Activated T-helper 17 cell treated with anti-CD3 and anti-CD28 coated beads, Interleukin-2, amount 50 U/mL, for 72 hours (primary cell): Measurements from ENCODE around the gene ZNF888. TPM values are rescaled to one million over a fixed set of nuclear protein-coding genes. Genes with fewer than 3 reads are reported as not detected.
"Not testable (repeated sequence)": the region's sequence is repeated elsewhere in the genome, so short reads cannot be mapped to it uniquely, and the experiment has no call there.

Experiments
- ATAC-seq: fragments of 150-1000 bp; cut with Tn5 transposase; replicated peaks from 2 replicates; pipeline ENCODE4 v1.10.0; 2021; ENCODE audit warnings: mild to moderate bottlenecking, moderate library complexity
- H3K27ac Mint-ChIP-seq: one replicate; pipeline ENCODE4 v1.8.0; 2022; ENCODE audit warnings: mixed read lengths
- H3K27me3 Mint-ChIP-seq: one replicate; pipeline ENCODE4 v1.8.0; 2022; ENCODE audit warnings: mixed read lengths
- H3K36me3 Mint-ChIP-seq: one replicate; pipeline ENCODE4 v1.8.0; 2022; ENCODE audit warnings: low read depth, mild to moderate bottlenecking, mixed read lengths
- H3K4me1 Mint-ChIP-seq: one replicate; pipeline ENCODE4 v1.8.0; 2022; ENCODE audit warnings: mixed read lengths
- H3K4me3 Mint-ChIP-seq: one replicate; pipeline ENCODE4 v1.8.0; 2022; ENCODE audit warnings: mild to moderate bottlenecking, mixed read lengths
- H3K9me3 Mint-ChIP-seq: one replicate; pipeline ENCODE4 v1.8.0; 2022; ENCODE audit warnings: mixed read lengths
- total RNA-seq, 2 donors: library from RNA; stranded (reverse); gene quantifications; one replicate each; pipeline ENCODE4 v1.2.3, GENCODE V29; 2022

The ZNF888 gene
- total RNA-seq, 2 donors from 2014 or later = 3.3 to 8.0 TPM

DNA sequence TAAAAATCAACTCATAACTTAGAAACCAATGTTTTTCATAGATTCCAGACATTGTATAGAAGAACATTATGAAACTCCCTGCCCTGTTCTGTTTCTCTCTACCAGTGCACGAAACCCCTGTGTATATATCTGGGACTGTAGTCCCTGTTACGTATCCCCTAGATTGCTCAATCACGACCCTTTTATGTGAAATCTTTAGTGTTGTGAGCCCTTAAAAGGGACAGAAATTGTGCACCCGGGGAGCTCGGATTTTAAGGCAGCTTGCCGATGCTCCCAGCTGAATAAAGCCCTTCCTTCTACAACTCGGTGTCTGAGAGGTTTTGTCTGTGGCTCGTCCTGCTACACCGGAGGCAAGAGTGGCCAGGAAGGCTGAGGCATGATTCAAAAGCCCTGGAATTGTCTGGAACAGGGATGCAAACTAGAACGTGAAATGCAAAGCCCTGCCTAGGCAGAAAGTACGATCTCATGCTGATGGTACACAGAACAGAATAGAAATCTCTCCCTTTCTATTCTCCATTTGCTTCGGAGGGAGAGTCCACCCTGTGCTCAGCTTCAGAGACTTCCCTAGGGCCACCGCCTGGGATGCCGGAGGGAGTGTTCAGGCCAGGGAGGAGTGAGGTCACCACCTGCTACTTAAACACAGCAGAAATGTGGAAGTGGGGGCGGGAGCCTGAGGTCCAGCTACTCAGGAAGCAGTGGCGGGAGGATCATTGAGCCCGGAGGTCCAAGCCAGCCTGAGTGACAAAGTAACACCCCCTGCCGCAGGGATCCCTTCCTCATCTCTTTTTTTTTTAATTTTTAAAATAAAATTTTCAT is 758 bp upstream of the ZNF888 start:
- ATAC-seq = no peak
- H3K9me3 Mint-ChIP-seq = no peaks in the 10 kb centered on the region
- peaks cover 11% of the 10 kb centered on the region for H3K4me1 Mint-ChIP-seq
- no peak overlapping the region for H3K27ac Mint-ChIP-seq
- no peaks in the 10 kb centered on the region for H3K27me3 Mint-ChIP-seq
- peaks cover 27% of the 10 kb centered on the region for H3K36me3 Mint-ChIP-seq
- peak overlapping the region; percentile 73 for H3K4me3 Mint-ChIP-seq

DNA sequence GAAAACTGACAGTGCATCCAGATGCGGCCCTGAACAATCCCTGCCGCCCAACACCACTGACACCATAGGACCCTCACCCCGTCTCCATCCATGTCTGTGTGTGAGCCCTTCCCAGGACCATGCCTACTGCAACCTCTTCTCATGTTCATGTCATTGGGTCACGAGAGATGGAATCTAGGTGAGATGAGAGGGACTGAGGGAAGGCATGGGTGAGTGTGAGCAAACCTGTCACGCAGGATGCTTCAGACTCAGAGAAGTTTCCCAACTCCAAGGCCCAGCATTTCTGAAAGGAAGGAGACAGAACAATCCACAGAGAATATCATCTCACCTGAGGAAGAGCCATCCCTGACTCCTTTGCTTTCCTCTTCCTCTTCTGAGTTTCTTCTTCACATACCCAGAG is 5.7 kb downstream of the ZNF888 start:
- Mint-ChIP-seq H3K4me1 (peaks cover 10% of the 10 kb centered on the region), H3K36me3 (peaks cover 64% of the 10 kb centered on the region), H3K9me3 (no peaks in the 10 kb centered on the region), H3K27ac (no peak overlapping the region), H3K4me3 (no peak overlapping the region), H3K27me3 (no peaks in the 10 kb centered on the region)
- no peak for ATAC-seq

DNA sequence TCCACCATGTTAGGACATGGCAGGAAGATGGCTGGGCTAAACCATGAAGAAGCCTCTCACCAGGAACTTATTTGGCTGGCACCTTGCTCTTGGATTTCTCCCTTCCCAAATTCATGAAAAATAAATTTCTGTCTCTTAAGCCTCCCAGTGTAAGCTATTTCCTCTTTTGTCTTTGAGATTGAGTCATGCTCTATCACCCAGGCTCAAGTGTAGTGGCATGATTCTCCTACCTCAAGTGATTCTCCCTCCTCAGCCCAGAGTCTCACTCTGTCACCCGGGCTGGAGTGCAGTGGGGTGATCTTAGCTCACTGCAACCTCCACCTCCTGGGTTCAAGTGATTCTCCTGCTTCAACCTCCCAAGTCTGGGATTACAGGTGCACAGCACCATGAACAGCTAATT is 12.6 kb downstream of the ZNF888 start:
- H3K9me3 Mint-ChIP-seq = peaks cover 26% of the 10 kb centered on the region

DNA sequence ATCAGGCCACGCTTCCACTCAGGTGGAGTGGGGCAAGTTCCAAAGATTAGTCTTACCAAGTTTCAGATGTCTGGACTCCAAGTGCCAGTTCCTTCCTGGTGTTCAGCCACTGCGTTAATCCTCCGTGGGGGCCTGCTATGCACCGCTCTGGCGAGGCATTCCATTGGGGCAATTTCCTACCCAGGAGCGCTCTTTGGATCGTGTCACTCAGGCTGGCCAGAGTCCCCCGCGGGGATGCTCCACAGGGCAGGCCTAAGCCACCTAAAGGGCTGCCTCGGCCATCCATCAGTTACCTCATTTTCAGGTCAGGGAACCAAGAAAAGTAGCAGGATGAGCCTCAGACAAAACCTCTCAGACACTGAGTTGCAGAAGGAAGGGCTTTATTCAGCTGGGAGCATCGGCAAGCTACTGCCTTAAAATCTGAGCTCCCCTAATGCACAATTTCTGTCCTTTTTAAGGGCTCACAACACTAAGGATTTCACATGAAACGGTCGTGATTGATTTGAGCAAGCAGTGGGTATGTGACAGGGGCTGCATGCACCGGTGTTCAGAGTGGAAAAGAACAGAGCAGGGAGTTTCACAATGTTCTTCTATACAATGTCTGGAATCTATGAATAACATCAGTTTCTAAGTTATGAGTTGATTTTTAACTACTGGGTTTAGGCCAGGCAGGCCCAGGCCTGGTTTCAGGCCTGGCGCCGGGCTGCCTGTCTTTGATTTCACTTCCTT is 19.0 kb downstream of the ZNF888 start:
- Mint-ChIP-seq H3K9me3 (peaks cover 23% of the 10 kb centered on the region), H3K36me3 (peaks cover 26% of the 10 kb centered on the region)
- not testable (repeated sequence) for H3K4me3 Mint-ChIP-seq, H3K27me3 Mint-ChIP-seq, H3K4me1 Mint-ChIP-seq, H3K27ac Mint-ChIP-seq, ATAC-seq

More for the DNA sequence above, 12.6 kb downstream of the ZNF888 start:
- no peak overlapping the region for H3K4me3 Mint-ChIP-seq
- no peak for ATAC-seq
- no peaks in the 10 kb centered on the region for H3K27me3 Mint-ChIP-seq
- no peak overlapping the region for H3K27ac Mint-ChIP-seq
- no peaks in the 10 kb centered on the region for H3K4me1 Mint-ChIP-seq
- peaks cover 88% of the 10 kb centered on the region for H3K36me3 Mint-ChIP-seq

DNA sequence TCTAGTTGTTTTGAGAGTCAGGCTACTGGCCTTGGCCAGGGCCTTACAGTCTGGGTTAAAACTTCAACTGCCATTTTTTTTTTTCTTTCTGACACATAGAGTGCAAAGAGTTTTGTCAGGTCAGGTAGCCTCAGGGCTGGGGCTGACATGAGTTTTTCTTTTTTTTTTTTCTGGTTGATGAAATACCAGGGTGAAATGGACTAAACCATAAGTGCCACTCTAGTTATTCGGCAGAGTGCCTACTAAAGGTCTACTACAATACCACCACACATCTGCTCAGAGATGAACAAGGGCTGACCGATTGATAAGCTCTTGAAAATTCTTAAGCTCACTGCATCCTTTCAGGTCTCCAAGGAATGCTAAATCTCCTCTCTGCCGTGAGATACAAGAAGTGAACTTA is 21.4 kb downstream of the ZNF888 start:
- H3K4me1 Mint-ChIP-seq = no peaks in the 10 kb centered on the region
- peaks cover 7% of the 10 kb centered on the region for H3K36me3 Mint-ChIP-seq
- no peaks in the 10 kb centered on the region for H3K27me3 Mint-ChIP-seq
- H3K4me3 Mint-ChIP-seq = no peak overlapping the region
- peaks cover 17% of the 10 kb centered on the region for H3K9me3 Mint-ChIP-seq
- H3K27ac Mint-ChIP-seq = no peak overlapping the region
- ATAC-seq = no peak

DNA sequence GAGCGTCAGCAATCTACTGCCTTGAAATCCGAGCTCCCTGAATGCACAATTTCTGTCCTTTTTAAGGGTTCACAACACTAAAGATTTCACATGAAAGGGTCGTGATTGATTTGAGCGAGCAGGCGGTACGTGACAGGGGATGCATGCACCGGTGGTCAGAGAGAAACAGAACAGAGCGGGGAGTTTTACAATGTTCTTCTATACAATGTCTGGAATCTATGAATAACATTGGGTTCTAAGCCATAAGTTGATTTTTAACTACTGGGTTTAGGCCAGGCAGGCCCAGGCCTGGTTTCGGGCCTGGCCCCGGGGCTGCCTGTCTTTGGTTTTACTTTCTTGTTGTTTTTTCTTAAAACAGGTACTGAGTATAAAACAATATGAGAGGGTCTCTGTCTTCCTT is 24.6 kb downstream of the ZNF888 start:
- peak overlapping the region; percentile 47 for H3K4me3 Mint-ChIP-seq
- H3K27me3 Mint-ChIP-seq, ATAC-seq, H3K9me3 Mint-ChIP-seq, H3K4me1 Mint-ChIP-seq: not testable (repeated sequence)
- peaks cover 14% of the 10 kb centered on the region for H3K36me3 Mint-ChIP-seq
- H3K27ac Mint-ChIP-seq = peak overlapping the region; percentile 65

DNA sequence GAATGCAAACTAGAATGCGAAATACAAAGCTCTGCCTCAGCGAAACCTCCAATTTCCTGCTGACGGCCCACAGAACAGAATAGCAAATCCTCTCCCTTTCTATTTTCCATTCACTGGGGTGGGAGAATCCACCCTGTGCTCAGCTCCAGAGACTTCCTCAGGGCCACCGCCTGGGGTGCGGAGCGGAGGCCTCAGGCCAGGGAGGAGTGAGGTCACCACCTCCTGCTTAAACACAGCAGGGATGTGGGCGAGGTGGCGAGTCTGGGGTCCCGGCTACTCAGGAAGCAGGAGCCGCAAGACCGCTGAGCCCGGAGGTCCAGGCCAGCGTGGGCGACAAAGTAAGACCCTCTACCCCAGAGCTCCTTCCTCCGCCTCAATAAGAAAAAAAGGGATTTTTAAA is 25.1 kb downstream of the ZNF888 start:
- H3K36me3 Mint-ChIP-seq = peaks cover 15% of the 10 kb centered on the region
- H3K9me3 Mint-ChIP-seq = peaks cover 5% of the 10 kb centered on the region
- ATAC-seq = no peak
- H3K27me3 Mint-ChIP-seq = no peaks in the 10 kb centered on the region
- peak overlapping the region; percentile 65 for H3K27ac Mint-ChIP-seq
- peak overlapping the region; percentile 85 for H3K4me3 Mint-ChIP-seq
- peaks cover 4% of the 10 kb centered on the region for H3K4me1 Mint-ChIP-seq

DNA sequence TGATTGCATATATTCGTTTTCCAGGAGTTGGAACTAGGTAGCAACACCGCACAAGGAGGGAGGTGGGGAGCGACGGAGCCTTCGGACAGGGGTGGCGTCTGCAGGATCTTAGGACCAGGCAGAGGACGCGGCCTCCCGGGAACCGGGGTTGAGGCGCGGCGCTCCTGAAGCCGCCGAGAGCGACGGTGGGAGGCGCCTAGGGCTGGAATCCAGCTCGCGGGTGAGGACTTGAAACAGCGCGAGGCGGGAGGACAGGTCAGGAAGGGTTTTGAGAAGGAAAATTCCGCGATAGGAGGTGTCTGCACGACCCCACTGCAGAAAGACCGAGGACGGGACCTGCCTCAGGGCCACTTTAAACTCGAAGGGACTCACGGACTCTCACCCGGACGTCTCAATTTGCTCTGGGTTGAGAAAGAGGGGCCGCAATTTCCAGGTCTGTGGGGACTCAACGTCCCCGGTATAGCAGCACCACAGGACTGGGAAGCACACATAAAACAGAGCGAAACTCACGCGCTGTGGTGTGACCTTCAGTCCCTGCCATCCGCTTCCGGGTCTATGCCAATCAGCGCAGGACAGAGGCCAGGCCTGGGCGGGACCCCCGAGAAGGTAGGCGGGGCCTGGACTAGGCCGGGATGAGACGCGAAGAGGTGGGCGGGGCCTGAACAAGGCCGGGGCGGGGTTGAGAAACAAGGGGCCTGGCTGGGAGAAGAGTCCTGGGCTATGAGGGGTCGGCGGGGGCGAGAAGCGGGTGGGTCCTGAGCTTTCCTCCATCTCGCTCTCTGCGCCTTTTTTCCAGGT is 25.9 kb downstream of the ZNF888 start, which contains the start of gene ZNF320:
TSS of gene ZNF320 (minus strand) at position 498 of the 798 bp plus-strand sequence. CDS start 7,380 bp downstream, outside the sequence.
- Mint-ChIP-seq H3K4me1 (peaks cover 10% of the 10 kb centered on the region), H3K9me3 (peaks cover 9% of the 10 kb centered on the region), H3K4me3 (peak within 1 kb of the TSS; percentile 85), H3K36me3 (peaks cover 23% of the 10 kb centered on the region), H3K27ac (peak within 1 kb of the TSS; percentile 78), H3K27me3 (no peaks in the 10 kb centered on the region)
- peak; percentile 100 for ATAC-seq

DNA sequence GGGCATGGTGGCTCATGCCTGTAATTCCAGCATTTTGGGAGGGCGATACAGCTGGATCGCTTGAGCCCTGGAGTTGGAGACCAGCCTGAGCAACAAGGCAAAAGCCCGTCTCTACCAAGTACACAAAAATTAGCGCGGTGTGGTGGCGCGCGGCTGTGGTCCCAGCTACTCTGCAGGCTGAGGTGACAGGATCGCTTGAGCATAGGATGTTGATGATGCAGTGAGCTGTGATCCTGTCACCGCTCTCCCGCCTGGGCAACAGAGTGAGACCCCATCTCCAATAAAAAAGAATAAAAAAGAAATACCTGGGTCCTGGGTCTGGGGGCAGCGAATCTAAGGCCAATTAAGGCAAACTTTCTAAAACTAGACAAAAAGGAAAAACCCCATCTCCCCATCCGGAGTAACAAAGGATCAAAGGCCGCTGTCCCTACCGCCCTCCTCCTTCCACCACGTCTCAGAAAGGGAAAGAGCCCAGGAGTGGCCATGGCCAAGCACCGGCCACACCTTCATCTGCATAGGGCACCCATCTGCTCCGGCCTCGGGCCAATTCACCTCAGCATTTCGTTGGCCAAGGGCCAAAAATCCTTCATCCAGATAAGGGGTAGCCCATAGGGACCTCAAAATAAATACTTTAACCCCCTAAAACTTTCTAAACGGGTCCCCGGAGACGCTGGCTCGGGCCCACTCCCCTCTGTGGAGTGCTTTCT is 26.6 kb downstream of the ZNF888 start:
- peak overlapping the region; percentile 85 for H3K4me3 Mint-ChIP-seq
- H3K4me1 Mint-ChIP-seq = peaks cover 10% of the 10 kb centered on the region
- peaks cover 9% of the 10 kb centered on the region for H3K9me3 Mint-ChIP-seq
- peak overlapping the region; percentile 78 for H3K27ac Mint-ChIP-seq
- H3K27me3 Mint-ChIP-seq = no peaks in the 10 kb centered on the region
- no peak for ATAC-seq
- H3K36me3 Mint-ChIP-seq = peaks cover 29% of the 10 kb centered on the region

DNA sequence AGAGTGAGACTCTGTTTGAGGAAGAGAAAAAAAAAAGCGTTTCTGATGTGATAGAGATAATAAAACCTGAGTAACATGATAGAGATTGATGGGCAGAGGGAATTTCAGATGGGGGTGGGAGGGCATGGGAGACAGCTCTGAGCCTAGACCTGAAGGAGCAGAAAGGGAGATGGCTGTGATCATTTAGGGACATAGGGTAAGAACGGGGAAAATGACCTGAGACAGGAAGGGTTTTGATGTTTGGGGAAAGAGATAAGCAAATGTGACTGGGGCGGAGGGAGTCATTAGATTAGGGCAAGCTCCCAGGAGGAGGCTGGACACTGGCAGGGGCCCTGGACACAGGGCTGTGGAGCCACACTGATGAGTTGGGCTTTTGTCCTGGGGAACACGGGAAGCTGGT is 31.9 kb downstream of the ZNF888 start:
- no peak for ATAC-seq
- Mint-ChIP-seq H3K9me3 (peaks cover 17% of the 10 kb centered on the region), H3K27ac (no peak overlapping the region), H3K27me3 (no peaks in the 10 kb centered on the region), H3K36me3 (peaks cover 78% of the 10 kb centered on the region), H3K4me1 (peaks cover 10% of the 10 kb centered on the region), H3K4me3 (no peak overlapping the region)

DNA sequence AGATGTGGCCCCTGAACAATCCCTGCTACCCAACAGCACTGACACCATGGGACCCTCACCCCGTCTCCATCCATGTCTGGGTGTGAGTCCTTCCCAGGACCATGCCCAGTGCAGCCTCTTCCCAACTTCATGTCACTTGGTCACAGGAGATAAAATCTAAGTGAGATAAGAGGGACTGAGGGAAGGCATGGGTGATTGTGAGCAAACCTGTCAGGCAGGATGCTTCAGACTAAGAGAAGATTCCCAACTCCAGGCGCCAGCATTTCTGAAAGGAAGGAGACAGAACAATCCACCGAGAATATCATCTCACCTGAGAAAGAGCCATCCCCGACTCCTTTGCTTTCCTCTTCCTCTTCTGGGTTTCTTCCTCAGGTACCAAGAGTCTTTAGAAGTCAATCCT is 33.3 kb downstream of the ZNF888 start:
- peaks cover 18% of the 10 kb centered on the region for H3K9me3 Mint-ChIP-seq
- peaks cover 85% of the 10 kb centered on the region for H3K36me3 Mint-ChIP-seq
- no peaks in the 10 kb centered on the region for H3K27me3 Mint-ChIP-seq
- no peak overlapping the region for H3K4me3 Mint-ChIP-seq
- H3K4me1 Mint-ChIP-seq = peaks cover 9% of the 10 kb centered on the region
- H3K27ac Mint-ChIP-seq = no peak overlapping the region
- ATAC-seq = no peak

DNA sequence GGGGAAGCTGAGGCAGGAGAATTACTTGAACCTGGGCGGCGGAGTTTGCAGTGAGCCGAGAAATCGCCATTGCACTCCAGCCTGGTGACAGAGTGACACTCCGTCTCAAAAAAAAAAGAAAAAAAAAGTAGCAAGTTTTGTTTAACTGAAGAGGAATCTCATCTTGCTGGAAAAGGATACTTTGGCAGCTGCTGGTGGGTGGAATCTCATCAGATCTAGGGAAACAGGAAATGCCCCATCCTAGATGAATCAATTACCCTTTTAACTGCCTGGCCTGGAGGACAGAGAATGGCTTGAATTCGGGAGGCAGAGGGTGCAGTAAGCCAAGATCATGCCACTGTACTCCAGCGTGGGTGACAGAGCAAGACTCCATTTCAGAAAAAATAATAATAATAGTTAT is 34.2 kb downstream of the ZNF888 start:
- peaks cover 5% of the 10 kb centered on the region for H3K4me1 Mint-ChIP-seq
- no peak overlapping the region for H3K4me3 Mint-ChIP-seq
- peaks cover 18% of the 10 kb centered on the region for H3K9me3 Mint-ChIP-seq
- peaks cover 87% of the 10 kb centered on the region for H3K36me3 Mint-ChIP-seq
- H3K27me3 Mint-ChIP-seq = no peaks in the 10 kb centered on the region
- no peak overlapping the region for H3K27ac Mint-ChIP-seq
- ATAC-seq = no peak

DNA sequence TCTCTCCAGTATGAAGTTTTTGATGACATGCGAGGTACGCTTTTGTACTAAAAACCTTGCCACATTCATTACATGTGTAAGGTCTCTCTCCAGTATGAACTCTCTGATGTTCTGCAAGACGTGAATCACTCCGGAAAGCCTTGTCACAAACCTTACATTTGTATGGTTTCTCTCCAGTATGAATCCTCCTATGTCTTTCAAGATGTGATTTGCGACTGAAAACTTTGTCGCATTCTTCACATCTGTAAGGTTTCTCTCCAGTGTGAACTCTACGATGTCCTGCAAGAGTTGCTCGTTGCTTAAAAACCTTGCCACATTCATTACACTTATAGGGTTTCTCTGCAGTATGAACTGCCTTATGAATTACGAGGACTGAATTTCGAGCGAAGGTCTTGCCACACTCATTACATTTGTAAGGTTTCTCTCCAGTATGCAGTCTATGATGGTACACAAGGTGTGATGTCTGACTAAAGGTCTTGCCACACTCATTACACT is 42.3 kb downstream of the ZNF888 start:
- no peaks in the 10 kb centered on the region for H3K4me1 Mint-ChIP-seq
- peaks cover 70% of the 10 kb centered on the region for H3K36me3 Mint-ChIP-seq
- peaks cover 32% of the 10 kb centered on the region for H3K9me3 Mint-ChIP-seq
- H3K27ac Mint-ChIP-seq = no peak overlapping the region
- H3K4me3 Mint-ChIP-seq = no peak overlapping the region
- no peak for ATAC-seq
- no peaks in the 10 kb centered on the region for H3K27me3 Mint-ChIP-seq

DNA sequence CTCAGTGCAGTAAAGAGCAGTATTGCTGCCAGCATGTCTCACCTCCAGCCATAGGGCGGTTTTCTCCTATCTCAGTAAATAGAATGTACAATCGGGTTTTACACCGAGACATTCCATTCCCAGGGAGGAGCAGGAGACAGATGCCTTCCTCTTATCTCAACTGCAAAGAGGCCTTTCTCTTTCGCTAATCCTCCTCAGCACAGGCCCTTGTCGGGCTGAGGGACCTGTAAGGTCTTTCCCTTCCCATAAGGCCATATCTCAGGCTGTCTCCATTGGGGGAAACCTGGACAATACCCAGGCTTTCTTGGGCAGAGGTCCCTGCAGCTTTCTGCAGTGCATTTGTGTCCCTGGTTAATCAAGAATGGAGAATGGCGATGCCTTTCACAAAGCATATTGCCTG is 50.2 kb downstream of the ZNF888 start:
- peaks cover 16% of the 10 kb centered on the region for H3K9me3 Mint-ChIP-seq
- not testable (repeated sequence) for H3K27me3 Mint-ChIP-seq, H3K4me3 Mint-ChIP-seq, ATAC-seq, H3K27ac Mint-ChIP-seq, H3K36me3 Mint-ChIP-seq, H3K4me1 Mint-ChIP-seq
